Spleen (tissue), 11 donors: ENCODE results near the gene GNB1. TPM values are rescaled to one million over a fixed set of nuclear protein-coding genes. Genes with fewer than 3 reads are reported as not detected.

ENCODE experiments used
- DNase-seq: peaks from one replicate; pipeline ENCODE4 v3.0.0-alpha.2; 2020
- H3K27ac ChIP-seq, 8 donors: fragments of 200-600 bp; sonication (generic) in 7 of 8; 1 replicate in 4 of 8; 2 replicates in 4 of 8; pipeline versions ENCODE4 v1.5.0 to v1.8.0; 2016 to 2021; ENCODE audit warnings: inconsistent platforms in 4 of 8, mild to moderate bottlenecking in 4 of 8, moderate library complexity in 1 of 8
- H3K27me3 ChIP-seq, 7 donors: fragments of 200-600 bp; sonication (generic) in 6 of 7; replicated peaks in 1 of 7; 1 replicate in 4 of 7; 2 replicates in 3 of 7; pipeline versions ENCODE4 v1.5.0 to v1.8.0; 2016 to 2021; ENCODE audit warnings: inconsistent platforms in 3 of 7, mild to moderate bottlenecking in 1 of 7
- H3K36me3 ChIP-seq, 6 donors: fragments of 200-600 bp; sonication (generic) in 5 of 6; 1 replicate in 4 of 6; 2 replicates in 2 of 6; pipeline versions ENCODE4 v1.5.0 to v1.8.0; 2016 to 2021; ENCODE audit warnings: inconsistent platforms in 2 of 6
- H3K4me1 ChIP-seq, 6 donors: fragments of 200-600 bp; sonication (generic) in 5 of 6; 1 replicate in 3 of 6; 2 replicates in 3 of 6; pipeline versions ENCODE4 v1.5.0 to v1.8.0; 2016 to 2021; ENCODE audit warnings: inconsistent platforms in 3 of 6
- H3K4me3 ChIP-seq, 8 donors: fragments of 200-600 bp; sonication (generic) in 7 of 8; 1 replicate in 4 of 8; 2 replicates in 4 of 8; pipeline versions ENCODE4 v1.5.0 to v1.8.0; 2016 to 2021; ENCODE audit warnings: inconsistent platforms in 4 of 8, mild to moderate bottlenecking in 4 of 8, moderate library complexity in 2 of 8
- H3K9me3 ChIP-seq, 8 donors: fragments of 200-600 bp; sonication (generic) in 7 of 8; 1 replicate in 4 of 8; 2 replicates in 4 of 8; pipeline versions ENCODE4 v1.5.0 to v1.8.0; 2016 to 2021; ENCODE audit warnings: inconsistent platforms in 4 of 8
- POLR2A ChIP-seq, 3 donors: fragments of 450-650 bp; IDR thresholded peaks; one replicate each; pipeline ENCODE4 v1.5.1; 2017; ENCODE audit warnings: antibody characterized with exemption in 3 of 3, mild to moderate bottlenecking in 1 of 3
- POLR2AphosphoS5 ChIP-seq, 3 donors: sonication (generic); formaldehyde crosslinking; IDR thresholded peaks; one replicate each; pipeline ENCODE4 v1.5.1; 2017; ENCODE audit warnings: antibody characterized with exemption in 3 of 3
- WGBS, 5 donors: extraction: QIAGEN DNeasy Blood & Tissue Kit in 3 of 5; methylation state at CpG; one replicate each; pipeline versions ENCODE4 v1.1.5 to v1.1.7; 2013 to 2018; 5-methylcytosine and 5-hydroxymethylcytosine counted together
- intact Hi-C: fragments of 100-400 bp; cut with DNase I; formaldehyde crosslinking; loops from one replicate; pipeline ENCODE4 v1.15.0; 2023; ENCODE audit warnings: low total_unique reads
- polyA plus RNA-seq, 3 donors: library from polyadenylated mRNA; stranded (reverse); fragments of 200-250 nt; gene quantifications; one replicate each; pipeline ENCODE4 v1.2.1, GENCODE V29; 2013
- total RNA-seq, 7 donors: library from RNA; depleted of rRNA in 3 of 7; stranded (reverse); fragments of >200 nt in 3 of 7; fragmentation: NEBNext Ultra II Directional in 4 of 7; extraction: Animal tissue kit (Norgen Biotek cat#: 25700) in 4 of 7; gene quantifications; one replicate each; pipeline versions ENCODE4 v1.1.0 to v1.2.1, GENCODE V29; 2016 to 2021
- TF ChIP-seq, protein P1 (sequence below), 11 experiments: fragments of 200-600 bp in 7 of 11; fragments of 450-650 bp in 4 of 11; sonication (generic) in 4 of 11; IDR thresholded peaks in 8 of 11; conservative IDR thresholded peaks in 3 of 11; 1 replicate in 7 of 11; 2 replicates in 4 of 11; pipeline versions ENCODE4 v1.4.0 to v1.8.0; 2016 to 2021; ENCODE audit warnings: antibody characterized with exemption in 11 of 11, inconsistent platforms in 4 of 11, mild to moderate bottlenecking in 1 of 11
- donor health status: healthy with polysubstance abuse.
- donor health status: DM: no; HTN: no; CAD: no; lungs with moderate emphysema.
- donor health status: DM: no; HTN: no; CAD: no.
- donor health status: Bipolar disorder and iron deficiency.
- donor health status: healthy.
- donor health status: DM: no; HTN: no; CAD: no.
- donor health status: DM: yes; HTN: yes; CAD: no.

Gene GNB1
- total and polyA plus RNA-seq, 10 donors: 76.0 to 304 (median 214) TPM

- WGBS, 5 donors: 85 to 95% (median 95%) methylated on average over 5 of the region's 5 CpGs
- H3K4me3 ChIP-seq: no peak overlapping the region
- peaks cover 0 to 100% (median 79%) of the 10 kb centered on the region in 6 donors for H3K36me3 ChIP-seq
- peak overlapping the region in 2 of 8 donors; percentile 16 to 50 for H3K27ac ChIP-seq
- DNase-seq: no peak
- no peaks in the 10 kb centered on the region for H3K9me3 ChIP-seq
- no peaks in the 10 kb centered on the region for H3K27me3 ChIP-seq
- TF ChIP-seq, protein P1, sequence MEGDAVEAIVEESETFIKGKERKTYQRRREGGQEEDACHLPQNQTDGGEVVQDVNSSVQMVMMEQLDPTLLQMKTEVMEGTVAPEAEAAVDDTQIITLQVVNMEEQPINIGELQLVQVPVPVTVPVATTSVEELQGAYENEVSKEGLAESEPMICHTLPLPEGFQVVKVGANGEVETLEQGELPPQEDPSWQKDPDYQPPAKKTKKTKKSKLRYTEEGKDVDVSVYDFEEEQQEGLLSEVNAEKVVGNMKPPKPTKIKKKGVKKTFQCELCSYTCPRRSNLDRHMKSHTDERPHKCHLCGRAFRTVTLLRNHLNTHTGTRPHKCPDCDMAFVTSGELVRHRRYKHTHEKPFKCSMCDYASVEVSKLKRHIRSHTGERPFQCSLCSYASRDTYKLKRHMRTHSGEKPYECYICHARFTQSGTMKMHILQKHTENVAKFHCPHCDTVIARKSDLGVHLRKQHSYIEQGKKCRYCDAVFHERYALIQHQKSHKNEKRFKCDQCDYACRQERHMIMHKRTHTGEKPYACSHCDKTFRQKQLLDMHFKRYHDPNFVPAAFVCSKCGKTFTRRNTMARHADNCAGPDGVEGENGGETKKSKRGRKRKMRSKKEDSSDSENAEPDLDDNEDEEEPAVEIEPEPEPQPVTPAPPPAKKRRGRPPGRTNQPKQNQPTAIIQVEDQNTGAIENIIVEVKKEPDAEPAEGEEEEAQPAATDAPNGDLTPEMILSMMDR (IDR thresholded peaks at IDR 0.05 in 8 of 11, conservative IDR thresholded peaks at IDR 0.05 in 3 of 11): peak in 6 of 11 experiments; percentile 22 to 50 (median 32)
- TF ChIP-seq POLR2A (IDR thresholded peaks at IDR 0.05) (no peak), POLR2AphosphoS5 (IDR thresholded peaks at IDR 0.05) (peak in 2 of 3 donors; percentile 24 to 42)
- intact Hi-C loops: no loop called here
- peaks cover 2 to 54% (median 39%) of the 10 kb centered on the region in 6 donors for H3K4me1 ChIP-seq
Observed at GRCh38 chr1:1796466-1796865, 94.4 kb downstream of the GNB1 start.

DNA sequence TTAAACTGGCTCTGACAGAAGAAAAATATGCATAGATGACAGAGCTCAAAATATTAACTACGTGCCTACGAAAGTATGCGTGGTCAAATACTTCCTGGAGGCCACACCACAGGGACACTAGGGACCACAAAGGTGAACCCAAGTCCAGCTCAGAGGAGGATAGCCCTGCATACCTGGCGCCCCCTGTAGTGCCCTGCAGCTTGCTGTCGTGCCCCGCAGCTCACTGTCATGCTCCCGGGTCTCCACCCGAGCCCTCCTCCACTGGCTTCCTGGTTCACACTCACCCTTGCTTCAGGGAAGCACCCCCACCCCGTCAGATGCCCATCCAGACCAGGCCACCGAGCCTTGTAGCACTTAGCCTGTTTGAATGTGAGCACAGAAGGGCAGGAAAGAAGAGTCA lies 95.9 kb downstream of the GNB1 start:
- TF ChIP-seq POLR2A (IDR thresholded peaks at IDR 0.05): no peak
- TF ChIP-seq POLR2AphosphoS5 (IDR thresholded peaks at IDR 0.05): peak in 1 of 3 donors; percentile 65
- TF ChIP-seq, protein P1 (IDR thresholded peaks at IDR 0.05 in 8 of 11, conservative IDR thresholded peaks at IDR 0.05 in 3 of 11): no peak
- Histone ChIP-seq H3K4me1 (peaks cover 0 to 45% (median 27%) of the 10 kb centered on the region in 6 donors), H3K27ac (peak overlapping the region in 1 of 8 donors; percentile 50), H3K27me3 (no peaks in the 10 kb centered on the region), H3K4me3 (no peak overlapping the region), H3K36me3 (peaks cover 0 to 100% (median 84%) of the 10 kb centered on the region in 6 donors), H3K9me3 (no peaks in the 10 kb centered on the region)
- intact Hi-C loops: no loop called here
- DNase-seq: no peak
- 85 to 93% (median 88%) methylated on average over 10 of the region's 10 CpGs for WGBS, 5 donors

DNA sequence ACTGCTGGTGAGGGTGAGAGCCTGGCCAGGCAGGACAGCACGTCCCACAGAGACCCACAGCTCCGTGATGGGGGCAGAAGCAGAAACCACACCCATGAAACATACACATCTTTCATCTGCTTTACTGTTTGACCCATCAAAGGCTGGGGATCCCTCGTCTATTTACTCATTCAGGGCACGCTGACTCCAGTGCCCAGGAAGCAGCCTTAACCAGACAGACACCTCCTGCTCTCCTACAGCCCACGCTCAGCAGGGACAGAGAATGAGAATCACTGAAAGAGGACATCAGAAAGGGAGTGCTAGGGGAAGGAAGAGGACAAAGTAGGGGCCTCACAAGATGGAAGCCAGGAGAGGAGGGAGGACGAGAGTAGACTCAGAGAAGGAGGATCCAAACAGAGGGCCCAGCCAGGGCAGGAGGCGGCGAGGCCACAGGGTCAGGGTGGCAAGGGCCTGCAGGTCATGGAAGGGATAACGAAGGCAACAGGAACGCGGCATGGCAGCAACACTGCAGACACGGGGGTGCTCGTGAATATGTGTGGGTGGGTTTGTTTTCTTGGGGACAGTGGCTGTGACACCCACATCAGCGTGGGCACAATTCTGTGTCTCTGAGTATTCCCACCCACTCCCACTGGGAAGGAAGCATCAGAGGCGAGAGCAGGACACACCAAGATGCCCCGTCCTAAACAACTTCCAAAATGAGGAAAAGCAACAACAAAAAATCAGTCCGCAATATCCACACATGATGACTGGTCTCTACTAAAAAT lies 97.2 kb downstream of the GNB1 start:
- Histone ChIP-seq H3K27me3 (no peaks in the 10 kb centered on the region), H3K9me3 (no peaks in the 10 kb centered on the region), H3K27ac (peak overlapping the region in 1 of 8 donors; percentile 18), H3K4me1 (peaks cover 0 to 49% (median 28%) of the 10 kb centered on the region in 6 donors), H3K36me3 (peaks cover 0 to 100% (median 96%) of the 10 kb centered on the region in 6 donors), H3K4me3 (no peak overlapping the region)
- intact Hi-C loops: no loop called here
- TF ChIP-seq POLR2AphosphoS5 (IDR thresholded peaks at IDR 0.05) (peak in 2 of 3 donors; percentile 32 to 66), POLR2A (IDR thresholded peaks at IDR 0.05) (no peak)
- WGBS, 5 donors: 83 to 92% (median 86%) methylated on average over 17 of the region's 17 CpGs
- no peak for DNase-seq

DNA sequence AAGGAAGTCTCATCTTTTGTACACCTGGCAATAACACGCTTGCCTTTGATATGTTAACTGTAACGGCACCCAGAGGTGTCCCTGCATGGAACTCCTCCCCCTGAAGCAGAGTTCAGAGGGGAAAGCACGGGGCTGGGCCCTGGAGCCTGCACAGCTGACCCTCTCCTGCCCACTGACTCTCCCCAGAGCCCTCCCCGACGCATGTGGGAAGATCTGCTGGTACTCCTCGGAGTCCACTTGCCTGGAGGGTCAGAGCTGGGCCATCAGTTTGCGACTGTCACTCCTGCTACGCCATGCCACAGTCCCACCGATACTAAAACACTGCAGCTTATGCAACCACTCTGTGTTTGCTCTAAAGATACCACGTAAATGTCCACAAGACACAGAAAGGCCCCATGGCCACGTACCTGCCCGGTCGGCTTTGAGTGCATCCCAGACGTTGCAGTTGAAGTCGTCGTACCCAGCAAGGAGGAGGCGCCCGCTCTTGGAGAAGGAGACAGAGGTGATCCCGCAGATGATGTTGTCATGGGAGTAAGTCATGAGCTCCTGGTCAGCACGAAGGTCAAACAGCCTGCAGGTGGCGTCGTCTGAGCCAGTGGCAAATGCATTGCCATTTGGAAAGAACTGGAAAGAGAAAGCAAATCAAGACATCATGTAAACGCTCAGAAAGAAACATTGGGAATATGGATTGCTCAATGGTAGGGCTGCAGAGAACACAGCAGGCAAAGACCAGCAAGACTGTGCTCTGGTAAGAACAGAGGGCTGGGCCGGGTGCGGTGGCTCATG lies 102.0 kb downstream of the GNB1 start:
- intact Hi-C loops: loop anchor here (10.0 kb wide), 1 partner anchor 106 kb away; the partner anchor contains the start of gene GNB1
- TF ChIP-seq POLR2AphosphoS5 (IDR thresholded peaks at IDR 0.05): peak in 1 of 3 donors; percentile 41
- TF ChIP-seq, protein P1 (IDR thresholded peaks at IDR 0.05 in 8 of 11, conservative IDR thresholded peaks at IDR 0.05 in 3 of 11): peak in 4 of 11 experiments; percentile 12 to 45 (median 16)
- no peak for TF ChIP-seq POLR2A (IDR thresholded peaks at IDR 0.05)
- DNase-seq: no peak
- Histone ChIP-seq H3K27me3 (no peaks in the 10 kb centered on the region), H3K27ac (peak overlapping the region; percentile 6 to 73 (median 56)), H3K4me3 (no peak overlapping the region), H3K4me1 (peaks cover 0 to 55% (median 10%) of the 10 kb centered on the region in 6 donors), H3K9me3 (no peaks in the 10 kb centered on the region), H3K36me3 (peaks cover 3 to 100% (median 91%) of the 10 kb centered on the region in 6 donors)
- 83 to 88% (median 86%) methylated on average over 22 to 25 of the region's 25 CpGs for WGBS, 5 donors
